NK-92 (cell line): ENCODE data around the gene ATP1A4.
"Not testable (repeated sequence)": the region's sequence is repeated elsewhere in the genome, so short reads cannot be mapped to it uniquely, and the experiment has no call there.

ENCODE experiments used
- DNase-seq: peaks from one replicate; lab custom pipeline; 2025; ENCODE audit not compliant: unreplicated experiment; lab: John Stamatoyannopoulos, UW

ATP1A4 gene

DNA sequence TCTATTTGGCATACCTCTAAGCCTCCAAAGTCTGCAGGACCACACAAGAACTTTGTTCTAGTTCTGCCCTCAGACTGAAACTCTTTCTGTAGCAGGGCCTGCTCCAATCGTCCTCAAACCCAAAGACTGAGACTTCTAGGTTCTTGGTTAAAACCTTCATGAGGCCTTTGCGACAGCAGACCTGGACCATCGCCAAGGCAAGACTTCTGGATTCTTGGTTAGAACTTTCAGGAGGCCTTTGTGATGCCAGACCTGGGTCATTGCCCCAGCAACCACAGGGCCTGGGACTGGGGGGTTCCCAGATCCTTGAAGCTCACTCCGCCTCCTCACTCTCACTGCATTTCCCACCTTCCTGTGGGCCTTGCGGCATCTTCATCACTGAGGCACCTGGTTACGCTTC lies at the start of gene ATP1A4:
ATP1A4 (plus strand) TSS at position 301 of the 400 bp plus-strand sequence. CDS start 438 bp downstream, outside the sequence.
- no peak for DNase-seq

DNA sequence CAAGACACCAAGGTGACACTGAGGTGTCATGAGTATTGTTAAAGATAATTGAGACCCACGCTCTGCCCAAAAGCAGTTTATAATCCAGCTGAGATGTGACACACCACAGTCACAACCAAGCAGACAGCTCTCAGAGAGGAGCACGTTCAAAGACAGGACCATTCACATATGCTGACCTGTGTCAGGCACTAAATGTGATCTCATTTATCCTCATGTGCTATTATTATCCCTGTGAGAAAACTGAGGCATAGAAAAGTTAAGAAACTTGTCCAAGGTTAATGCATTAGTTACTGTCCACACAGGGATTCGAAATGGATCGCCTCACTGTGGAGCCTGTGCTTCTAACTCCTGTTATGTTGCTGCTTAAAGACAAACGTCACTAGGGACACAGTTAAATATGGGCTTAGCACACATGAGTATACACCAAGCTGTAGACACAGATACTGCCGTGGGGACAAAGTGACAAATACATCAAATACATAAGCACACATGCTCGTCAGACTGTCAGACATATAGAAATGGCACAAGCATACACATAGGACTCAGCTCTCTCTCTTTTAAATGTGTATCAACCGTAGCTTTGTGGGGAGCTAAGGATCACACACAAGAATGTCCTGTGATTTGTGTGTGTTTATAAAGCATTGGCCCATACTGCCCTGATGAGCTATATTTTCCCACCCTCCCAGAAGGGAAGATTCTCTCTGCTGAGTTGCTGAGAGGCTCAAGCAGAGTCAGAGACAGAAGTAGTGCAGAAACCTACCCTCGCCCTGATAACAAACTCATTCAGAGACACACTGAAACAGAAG lies 49.5 kb upstream of the ATP1A4 start:
- DNase-seq: no peak

DNA sequence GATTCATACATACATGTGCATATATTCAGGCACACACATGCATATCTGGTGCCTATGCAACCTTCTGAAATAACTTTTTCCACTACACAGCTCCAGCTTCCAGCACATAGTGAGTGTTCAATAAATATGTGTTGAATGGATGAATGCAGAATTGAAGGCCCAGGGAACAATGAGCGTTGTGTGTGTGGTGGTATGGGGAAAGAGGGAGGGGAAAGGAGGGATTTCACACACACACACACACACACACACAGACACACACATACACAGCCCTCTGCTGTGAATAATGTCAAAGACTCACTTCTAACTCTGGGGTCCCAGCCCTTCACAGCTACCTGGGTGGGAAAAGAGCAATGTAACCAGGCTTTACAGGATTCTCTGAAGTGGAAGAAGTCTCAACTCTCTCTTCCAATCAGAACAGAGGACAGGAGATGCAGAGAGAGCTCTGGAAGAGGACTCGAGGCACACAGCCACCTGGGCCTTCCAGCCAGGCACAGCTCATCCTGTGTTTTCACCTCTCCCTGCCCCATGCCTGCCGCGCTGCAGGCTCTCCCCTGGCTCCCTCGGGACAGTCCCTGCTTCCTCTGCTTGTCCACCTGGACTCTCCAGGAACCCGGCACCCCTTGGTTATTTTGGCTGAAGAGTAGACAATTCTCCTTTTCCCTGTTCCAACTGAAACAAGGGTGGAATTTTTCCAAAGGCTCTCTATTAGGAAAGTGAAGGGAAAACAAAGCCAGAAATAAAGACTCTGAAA lies 47.6 kb upstream of the ATP1A4 start:
- no peak for DNase-seq

DNA sequence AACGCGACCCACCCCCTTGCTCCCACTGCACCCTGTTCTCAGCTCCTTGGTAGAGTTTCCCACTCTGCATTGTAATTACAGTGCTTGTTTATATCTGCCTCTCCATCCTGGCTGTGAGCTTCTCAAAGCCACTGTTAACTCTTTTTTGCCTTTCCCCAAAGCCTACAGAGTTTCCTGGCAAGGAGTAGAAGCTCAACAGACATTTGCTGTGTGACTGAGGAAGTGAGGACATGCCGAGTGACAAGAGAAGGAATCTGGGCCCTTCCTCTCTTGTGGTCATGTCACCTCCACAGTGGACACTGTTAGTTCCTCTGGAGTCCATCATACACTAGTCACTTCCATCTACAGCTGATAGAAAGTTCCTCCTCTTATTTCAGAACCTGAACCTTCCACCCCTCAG lies 46.9 kb upstream of the ATP1A4 start:
- no peak for DNase-seq

DNA sequence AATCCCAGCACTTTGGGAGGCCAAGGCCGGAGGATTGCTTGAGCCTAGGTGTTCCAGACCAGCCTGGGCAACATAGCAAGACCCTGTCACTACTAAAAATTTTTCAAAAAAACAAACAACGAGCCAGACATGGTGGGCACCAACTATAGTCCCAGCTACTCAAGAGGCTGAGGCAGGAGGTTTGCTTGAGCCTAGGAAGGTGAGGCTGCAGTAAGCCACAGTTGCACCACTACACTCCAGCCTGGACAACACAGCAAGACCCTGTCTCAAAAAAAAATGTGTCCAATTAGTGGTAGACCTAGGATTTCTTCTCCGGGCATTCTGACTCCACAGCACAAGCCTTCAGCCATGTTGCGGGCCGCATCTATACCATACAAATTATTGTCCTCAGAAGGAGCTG lies 46.2 kb upstream of the ATP1A4 start:
- DNase-seq: no peak

DNA sequence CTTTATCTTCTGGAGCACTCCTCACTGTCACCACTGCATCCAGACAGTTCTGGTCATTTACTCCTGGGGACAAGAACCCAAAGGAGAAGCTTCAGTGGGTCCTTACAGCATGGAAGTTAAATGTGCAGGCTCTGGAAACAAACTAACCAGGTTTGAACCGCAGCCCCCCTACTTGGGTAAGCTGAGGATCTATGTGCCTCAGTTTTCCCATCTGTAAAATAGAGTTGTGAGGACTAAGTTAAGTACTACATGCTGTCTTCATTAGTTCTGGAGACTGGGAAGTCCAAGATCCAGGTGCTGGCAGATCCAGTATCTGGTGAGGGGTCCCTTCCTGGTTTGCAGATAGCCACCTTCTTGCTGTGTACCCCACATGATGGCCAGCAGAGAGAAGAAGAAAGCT lies 43.9 kb upstream of the ATP1A4 start:
- no peak for DNase-seq

DNA sequence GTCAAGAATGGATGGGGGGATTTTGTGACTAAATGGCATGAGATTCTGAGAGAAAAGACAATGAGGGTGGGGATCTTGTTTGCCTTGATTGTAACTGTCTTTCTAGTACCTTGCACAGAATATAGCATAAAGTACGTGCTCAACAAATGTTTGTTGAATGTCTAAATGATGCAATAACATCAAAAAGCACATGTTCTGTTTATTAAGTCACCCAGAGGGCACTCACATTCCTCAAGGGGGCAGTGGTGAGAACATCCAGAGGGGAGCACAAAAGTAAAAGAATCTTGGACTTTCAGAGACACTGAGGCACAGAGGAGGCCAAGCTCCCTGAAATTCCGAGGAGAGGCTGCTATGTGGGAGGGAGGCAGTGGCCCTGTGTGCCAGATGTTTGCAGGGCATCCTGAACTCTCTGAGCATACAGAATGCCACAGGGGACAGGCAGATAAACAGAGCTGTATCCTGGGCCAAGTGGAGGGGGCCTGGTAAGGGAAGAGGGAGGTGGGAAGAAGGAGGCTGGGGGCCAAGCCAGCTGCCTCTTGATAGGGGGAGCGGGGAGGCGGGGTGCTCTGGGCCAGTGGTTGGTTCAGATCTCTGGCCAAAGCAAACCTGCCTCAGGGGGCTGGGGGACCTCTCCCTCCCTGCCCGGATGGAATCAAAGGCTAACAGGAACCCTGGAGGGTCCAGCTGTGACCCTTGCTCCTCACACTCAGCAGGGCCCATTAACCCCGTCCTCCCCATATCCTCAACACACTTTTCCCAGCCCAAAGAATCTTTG lies 42.3 kb upstream of the ATP1A4 start:
- no peak for DNase-seq

DNA sequence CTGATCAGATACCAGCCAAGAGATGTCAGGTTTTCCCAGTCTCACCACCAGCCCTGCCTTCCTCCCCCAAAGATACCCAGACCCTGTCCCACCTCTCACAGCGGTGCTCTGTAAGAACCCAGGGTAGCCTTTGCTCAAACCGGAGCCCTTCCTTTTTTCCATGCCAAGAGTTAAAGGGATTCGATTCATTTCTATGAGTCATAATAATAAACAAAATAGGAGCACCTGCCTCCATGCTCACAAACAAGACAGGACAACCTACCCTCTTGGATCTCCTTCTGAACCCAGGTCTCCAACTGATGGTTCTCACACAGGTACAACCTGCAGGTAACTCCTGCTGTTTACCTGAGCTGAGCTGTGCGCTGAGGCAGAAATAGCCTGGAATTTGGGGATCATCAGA lies 41.7 kb upstream of the ATP1A4 start:
- no peak for DNase-seq

DNA sequence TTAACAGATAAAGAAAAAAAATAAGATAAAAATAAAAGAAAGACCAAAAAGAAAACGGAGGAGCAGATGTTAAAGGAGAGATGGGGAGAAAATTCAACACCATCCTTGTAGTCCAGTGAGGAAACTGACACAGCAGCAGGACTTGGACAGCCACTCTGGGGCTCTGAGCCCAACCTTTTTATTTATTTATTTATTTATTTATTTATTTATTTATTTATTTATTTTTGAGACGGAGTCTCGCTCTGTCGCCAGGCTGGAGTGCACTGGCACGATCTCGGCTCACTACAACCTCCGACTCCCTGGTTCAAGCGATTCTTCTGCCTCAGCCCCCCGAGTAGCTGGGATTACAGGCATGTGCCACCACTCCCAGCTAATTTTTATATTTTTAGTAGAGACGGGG lies 39.9 kb upstream of the ATP1A4 start:
- not testable (repeated sequence) for DNase-seq

DNA sequence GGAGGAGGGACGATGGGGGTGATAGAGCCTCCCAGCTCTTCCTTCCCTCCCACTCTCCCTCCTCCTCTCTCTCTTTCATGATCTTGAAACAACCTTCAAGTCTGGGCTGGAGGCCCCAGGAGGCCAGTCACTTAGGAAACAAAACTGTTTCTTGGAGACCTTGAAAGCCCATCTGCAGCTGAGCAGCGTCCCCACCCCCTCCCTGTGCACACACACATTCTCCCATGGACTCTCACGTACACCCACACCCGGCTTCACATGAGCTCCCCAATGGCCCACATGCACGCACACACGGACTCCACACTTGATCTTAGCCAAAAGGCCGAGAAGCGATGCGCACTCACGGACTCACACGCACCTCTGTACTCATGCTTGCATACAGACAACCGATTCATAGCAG lies 39.0 kb upstream of the ATP1A4 start:
- no peak for DNase-seq

DNA sequence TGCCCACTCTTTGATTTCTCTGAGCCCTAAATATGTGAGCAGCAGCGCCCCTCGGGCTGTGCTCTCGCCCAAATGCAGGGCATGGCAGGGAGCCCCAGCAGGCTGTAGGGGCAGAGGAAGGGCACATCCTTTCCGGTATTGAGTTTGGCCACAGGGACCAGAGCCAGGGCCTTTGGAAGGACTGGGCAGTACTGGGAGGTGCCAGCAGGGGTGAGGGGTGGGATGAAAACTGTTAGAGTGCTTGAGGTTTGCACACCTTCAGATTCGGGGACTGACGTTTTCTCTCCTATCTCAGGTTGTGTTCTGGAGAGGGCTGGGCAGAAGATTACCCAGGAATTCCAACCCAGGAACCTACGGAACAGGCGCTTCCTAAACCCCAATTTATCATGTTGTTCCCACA lies 38.0 kb upstream of the ATP1A4 start:
- DNase-seq: no peak

DNA sequence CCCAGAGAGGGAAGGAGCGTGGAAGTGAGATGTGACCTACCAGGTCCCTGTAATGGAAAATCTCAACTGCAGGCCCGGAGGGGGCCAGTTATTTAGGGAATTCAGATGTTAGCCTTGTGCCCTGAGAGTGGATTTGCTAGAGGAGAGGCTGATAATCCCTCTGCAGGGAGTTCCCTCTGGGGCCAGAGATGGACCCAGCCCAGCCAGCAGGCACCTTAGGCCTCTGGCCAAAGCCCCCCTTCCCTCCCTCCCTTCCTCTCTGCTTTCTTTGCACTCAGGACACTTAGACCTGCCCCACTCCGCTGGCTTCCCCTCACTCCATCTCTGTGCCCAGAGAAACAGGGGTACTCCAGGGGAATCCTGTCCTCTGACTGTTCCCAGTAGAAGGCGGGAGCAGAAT lies 37.3 kb upstream of the ATP1A4 start:
- no peak for DNase-seq

DNA sequence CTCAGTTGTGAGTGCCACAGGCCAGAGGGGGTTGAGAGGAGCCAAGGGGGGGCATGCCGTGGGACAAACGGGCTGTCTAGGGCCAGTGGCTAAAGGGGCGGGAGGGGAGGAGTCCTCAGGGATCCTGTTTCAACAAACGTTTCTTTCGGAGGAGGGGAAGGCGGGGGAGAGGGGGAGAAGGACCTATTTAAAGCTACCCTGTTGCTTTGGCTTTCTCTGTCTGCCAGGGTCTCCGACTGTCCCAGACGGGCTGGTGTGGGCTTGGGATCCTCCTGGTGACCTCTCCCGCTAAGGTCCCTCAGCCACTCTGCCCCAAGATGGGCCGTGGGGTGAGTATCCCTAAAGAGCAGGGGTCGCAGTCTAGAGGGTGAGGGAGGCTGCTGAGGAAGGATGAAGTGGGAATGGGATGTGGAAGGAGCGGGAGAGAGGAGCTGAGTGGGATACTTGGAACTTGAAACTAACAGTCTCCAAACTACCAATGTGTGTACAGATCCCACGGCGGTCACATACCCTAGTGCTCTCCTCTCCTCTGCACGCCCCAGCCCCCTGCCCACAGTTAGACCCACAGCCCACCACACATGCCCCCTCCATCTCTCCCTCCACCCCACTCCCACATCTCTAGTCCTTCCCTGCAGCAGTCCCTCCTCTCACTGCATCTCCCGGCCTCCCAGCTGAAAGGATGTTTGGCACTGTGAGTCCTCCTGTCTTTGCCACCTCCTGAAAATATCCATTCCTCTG lies 35.7 kb upstream of the ATP1A4 start, which contains the start of gene ATP1A2:
ATP1A2 (plus strand) TSS at position 215 of the 738 bp plus-strand sequence; CDS start at position 318, 103 bp downstream.
- DNase-seq: no peak

DNA sequence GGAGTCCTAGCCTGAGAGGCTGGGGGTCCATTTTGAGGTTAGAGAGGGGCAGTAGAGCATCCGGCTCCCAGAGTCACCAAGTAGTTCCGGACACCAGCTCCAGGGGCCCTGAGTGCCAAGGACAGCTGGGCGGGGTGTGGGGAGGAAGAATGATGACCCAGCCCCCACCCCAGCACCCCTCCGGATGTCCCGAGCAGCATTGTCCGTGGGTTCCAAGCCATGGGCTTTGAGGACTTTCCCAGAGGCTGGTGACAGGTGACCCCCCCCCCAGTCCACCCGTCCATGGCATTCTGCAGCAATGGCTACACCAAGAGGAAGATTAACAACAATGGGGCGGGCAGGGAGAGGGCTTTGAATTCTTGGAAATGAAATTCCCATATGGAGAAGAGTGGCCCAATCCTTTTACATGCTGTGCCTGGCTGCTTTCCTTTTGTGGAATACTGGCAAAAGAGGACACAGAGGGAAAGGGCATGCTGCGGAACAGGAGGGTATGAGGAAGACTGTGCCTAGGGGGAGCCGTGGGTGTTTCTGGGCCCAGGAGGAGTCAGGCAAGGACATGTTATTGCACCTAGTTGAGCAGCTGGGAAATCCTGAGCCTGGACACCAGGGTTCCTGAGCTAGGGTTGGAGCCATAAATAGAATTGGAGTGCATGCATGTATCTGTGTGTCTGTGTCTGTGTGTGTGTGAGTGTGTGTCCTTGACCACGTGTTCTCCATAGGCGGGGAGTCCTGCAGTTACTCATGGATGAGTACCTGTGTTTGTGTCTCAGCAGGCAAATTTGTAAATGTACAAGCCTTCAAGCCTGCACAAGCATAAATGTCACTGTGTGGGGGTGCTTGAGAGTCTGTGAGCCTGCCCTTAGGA lies 34.9 kb upstream of the ATP1A4 start:
- DNase-seq: no peak

DNA sequence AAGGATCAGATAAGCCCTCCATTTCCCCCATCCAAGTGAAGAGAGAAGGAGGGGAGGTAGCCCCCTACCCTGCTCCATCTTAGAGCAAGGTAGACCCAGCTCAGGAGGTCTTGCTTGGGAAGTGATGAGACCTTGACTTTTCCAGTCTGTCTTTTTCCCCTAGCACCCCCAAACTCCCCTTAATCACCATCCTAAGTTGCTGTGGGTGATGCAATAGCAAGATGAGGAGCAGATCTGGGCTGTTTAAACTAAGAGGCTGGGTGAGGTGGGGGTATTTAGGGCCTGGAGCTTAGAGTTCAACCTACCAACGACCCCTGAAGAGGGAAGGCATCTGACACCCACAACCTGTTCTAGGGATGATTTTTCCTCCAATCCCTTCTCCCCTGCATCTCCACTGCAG lies 34.1 kb upstream of the ATP1A4 start:
- DNase-seq: no peak

DNA sequence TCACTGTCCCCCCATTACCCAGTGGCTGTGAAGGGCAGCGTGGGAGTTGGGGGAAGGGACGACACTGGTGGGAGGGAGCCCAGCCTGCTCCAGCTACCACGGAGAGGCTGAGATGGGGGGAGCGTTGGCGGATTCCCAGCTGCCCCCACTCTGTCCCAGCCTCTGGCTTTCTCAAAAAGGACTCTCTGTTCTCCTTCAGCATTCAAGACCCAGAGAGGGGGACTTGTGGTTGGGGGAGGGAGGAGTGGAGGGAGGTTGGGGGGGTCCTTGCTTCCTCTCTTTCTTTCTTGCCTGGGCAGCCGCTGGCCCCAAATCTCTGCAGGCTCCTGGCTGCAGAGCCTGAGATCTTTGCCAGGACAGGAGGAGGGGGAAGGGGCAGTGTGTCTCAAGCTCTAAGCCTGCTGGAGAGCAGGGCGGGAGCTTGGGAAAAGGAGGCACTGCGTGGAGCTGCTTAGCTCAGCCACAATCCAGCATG lies 33.7 kb upstream of the ATP1A4 start:
- no peak for DNase-seq

DNA sequence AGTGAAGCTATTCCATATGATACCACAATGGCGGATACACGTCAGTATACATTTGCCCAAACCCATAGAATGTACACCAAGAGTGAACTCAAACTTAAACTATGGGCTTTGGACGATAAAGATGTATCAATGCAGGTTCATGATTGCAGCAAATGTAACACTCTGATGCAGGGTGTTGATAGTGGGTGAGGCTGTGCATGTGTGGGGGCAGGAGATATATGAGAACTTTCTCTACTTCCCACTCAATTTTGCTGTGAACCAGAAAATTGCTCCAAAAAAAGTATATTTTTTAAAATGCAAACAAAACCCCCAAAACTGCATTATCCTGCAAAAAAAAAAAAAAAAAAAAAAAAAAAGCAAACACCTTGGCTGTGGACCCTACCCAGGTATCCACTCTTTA lies 32.5 kb upstream of the ATP1A4 start:
- no peak for DNase-seq

DNA sequence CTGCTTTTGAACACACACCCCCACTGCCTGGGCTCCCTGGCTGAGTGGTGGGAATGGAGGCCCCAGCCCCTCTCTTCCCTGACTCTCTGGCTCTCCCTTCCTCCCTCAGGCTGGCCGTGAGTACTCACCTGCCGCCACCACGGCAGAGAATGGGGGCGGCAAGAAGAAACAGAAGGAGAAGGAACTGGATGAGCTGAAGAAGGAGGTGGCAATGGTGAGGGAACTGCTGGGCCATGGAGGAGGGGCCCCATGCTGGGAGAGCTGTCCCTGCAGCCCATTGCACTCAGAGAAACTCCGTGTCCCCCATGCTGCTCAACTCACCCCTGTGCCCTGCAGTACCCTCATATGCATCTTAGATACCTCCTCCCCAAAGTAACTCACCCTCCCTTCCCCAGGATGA lies 30.6 kb upstream of the ATP1A4 start:
- DNase-seq: no peak

DNA sequence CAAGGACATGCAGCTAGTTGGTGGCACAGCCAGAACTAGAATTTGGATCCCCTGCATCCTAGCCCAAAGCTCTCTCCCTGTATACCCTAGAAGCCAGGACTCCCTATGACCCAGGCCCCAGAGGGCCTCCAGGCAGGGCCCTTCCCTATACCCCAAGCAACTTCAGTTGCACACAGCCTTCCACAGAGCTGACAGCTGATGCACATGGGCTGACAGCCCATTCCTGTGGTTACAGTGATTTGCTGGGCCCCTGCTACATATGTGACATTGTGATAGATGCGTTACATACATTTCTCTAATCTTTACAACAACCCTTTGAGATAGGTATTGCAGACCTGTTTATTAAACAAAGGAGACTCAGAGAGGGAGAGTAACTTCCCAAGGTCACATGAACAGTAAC lies 30.0 kb upstream of the ATP1A4 start:
- no peak for DNase-seq

DNA sequence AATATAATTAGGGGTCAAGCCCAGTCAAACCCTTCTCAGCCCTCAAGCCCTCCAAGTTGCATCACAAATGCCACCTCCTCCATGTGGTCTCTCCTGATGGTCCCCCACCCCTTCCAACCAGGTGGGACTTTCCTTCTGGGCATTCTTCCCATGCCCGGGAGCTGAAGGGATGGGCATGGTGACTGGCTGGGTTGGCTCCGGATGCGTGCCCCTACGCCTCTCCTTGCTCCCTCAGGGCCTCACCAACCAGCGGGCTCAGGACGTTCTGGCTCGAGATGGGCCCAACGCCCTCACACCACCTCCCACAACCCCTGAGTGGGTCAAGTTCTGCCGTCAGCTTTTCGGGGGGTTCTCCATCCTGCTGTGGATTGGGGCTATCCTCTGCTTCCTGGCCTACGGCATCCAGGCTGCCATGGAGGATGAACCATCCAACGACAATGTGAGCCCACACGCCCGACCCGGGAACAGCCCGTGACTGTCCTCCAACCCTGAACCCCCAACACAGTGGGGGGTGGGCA lies 28.4 kb upstream of the ATP1A4 start:
- no peak for DNase-seq
